GM19193 (cell line): ENCODE data around the gene ZNF570.

Experiments
- POLR2A ChIP-seq: IDR thresholded peaks from 4 replicates; pipeline ENCODE4 v1.6.1; 2011; ENCODE audit not compliant: insufficient read depth, insufficient read length; ENCODE audit errors: extremely low read depth

Gene ZNF570

DNA sequence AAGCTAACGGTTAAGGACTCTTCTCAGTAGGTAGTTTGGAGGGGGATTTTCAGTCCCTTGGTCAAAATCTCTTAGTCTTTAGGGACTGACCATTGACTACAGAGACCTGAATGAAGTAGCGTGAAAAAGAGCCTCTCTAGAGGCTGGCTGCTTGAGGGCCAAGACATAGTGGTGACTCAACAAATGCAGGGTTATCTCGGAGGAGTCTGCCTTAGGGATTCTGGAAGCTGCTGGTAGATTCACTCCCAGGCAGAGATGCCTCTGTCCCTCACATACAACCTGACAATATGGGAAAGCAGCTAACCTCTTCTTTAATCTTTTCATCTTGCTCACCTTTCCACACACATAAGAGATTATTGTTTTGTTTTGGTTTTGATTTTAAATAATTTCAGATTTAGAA lies 42.7 kb downstream of the ZNF570 start:
- TF ChIP-seq POLR2A = no peak

DNA sequence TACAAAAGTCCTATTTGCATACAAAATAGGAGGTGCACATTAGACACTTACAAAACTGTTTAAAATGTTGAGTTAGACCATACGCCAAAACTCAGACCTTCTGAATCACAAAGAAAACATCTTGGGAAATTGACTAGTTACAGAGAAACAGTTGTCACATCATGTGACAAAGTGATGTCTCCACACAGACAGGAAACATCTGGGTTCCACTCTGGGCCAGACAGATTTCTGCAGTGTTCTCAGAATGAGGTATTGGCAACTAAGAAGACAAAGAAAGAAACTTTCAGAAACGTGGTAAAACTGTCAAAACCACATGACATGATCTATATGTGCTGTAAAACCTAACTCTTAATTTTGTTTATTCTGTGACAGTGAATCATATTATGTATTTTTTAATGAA lies 44.2 kb downstream of the ZNF570 start:
- TF ChIP-seq POLR2A = no peak

DNA sequence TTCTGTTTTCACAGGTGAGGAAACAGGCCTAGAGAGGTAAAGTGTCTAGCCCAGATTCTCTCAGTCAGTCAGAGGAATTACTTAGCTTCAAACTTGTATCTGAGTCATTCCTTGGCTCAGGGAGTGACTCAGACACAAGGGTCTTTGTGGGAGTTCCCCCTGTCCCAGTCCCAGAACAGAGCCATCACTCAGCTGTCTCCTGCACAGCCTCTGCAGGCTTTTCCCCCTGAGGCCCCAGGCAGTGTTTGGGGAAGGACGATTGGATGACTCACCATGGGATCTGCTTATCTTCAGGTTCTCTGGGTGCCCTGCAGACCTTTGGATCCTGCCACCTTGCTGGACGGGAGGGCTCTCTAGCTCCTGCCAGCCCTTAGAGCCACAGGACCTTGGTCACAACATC lies 50.7 kb downstream of the ZNF570 start:
- TF ChIP-seq POLR2A = no peak

DNA sequence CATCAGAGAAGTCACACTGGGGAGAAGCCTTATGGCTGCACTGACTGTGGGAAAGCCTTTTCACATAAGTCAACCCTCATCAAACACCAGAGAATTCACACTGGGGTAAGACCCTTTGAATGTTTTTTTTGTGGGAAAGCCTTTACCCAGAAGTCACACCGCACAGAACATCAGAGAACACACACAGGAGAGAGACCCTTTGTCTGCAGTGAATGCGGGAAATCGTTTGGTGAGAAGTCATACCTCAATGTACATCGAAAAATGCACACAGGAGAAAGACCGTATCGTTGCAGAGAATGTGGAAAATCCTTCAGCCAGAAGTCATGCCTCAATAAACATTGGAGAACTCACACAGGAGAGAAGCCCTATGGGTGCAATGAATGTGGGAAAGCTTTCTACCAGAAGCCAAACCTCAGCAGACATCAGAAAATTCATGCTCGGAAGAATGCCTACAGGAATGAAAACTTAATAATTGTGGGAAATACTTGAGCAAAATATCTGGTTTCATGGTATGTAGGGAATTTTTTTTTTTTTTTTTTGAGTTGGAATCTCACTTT lies 68.3 kb downstream of the ZNF570 start:
- TF ChIP-seq POLR2A = no peak
